Choroid plexus epithelial cell (primary cell): ENCODE data around the gene TADA2B.

ENCODE experiments used
- DNase-seq: peaks from one replicate; pipeline ENCODE4 v3.0.0-alpha.2; 2010; ENCODE audit warnings: low read depth
- H3K4me3 ChIP-seq: 2 replicates; pipeline ENCODE4 v1.5.1; 2011; ENCODE audit warnings: low read depth, mild to moderate bottlenecking, control low read depth, low read length, moderate library complexity
- CTCF ChIP-seq: conservative IDR thresholded peaks from 2 replicates; pipeline ENCODE4 v1.5.1; 2011; ENCODE audit warnings: low read depth, mild to moderate bottlenecking, control low read depth, inconsistent platforms, low read length, moderate library complexity

TADA2B gene

GRCh38 chr4:7067126-7067451, 23.9 kb downstream of the TADA2B start:
- no peak for DNase-seq
- peak overlapping the region; percentile 91 for H3K4me3 ChIP-seq
- no peak for TF ChIP-seq CTCF

GRCh38 chr4:7067452-7068278, 24.5 kb downstream of the TADA2B start, which contains the start of gene GRPEL1:
Gene GRPEL1 (minus strand): TSS chr4:7068064. CDS start chr4:7068032, 32 bp downstream.
- peak within 1 kb of the TSS; percentile 91 for H3K4me3 ChIP-seq
- TF ChIP-seq CTCF = no peak
- DNase-seq = peak; percentile 100

- TF ChIP-seq CTCF = peak; percentile 22
- no peak for DNase-seq
These were observed 25.2 kb downstream of the TADA2B start for GRCh38 chr4:7068279-7068842.

GRCh38 chr4:7068883-7069282, 25.7 kb downstream of the TADA2B start:
- H3K4me3 ChIP-seq = peak overlapping the region; percentile 84
- TF ChIP-seq CTCF = no peak
- DNase-seq = no peak

More at GRCh38 chr4:7068279-7068842, 25.2 kb downstream of the TADA2B start:
- H3K4me3 ChIP-seq = peak overlapping the region; percentile 84

- DNase-seq = peak; percentile 76
- TF ChIP-seq CTCF = peak; percentile 99
- H3K4me3 ChIP-seq = no peak overlapping the region
These were observed 27.7 kb downstream of the TADA2B start for GRCh38 chr4:7070729-7071511.

GRCh38 chr4:7073059-7073458, 29.9 kb downstream of the TADA2B start:
- no peak overlapping the region for H3K4me3 ChIP-seq
- no peak for TF ChIP-seq CTCF
- DNase-seq = no peak
